Measurements from ENCODE around the gene MDGA2. TPM values are rescaled to one million over a fixed set of nuclear protein-coding genes. Genes with fewer than 3 reads are reported as not detected.
A peak's percentile ranks its signal among the peaks of the same experiment; 100 is the strongest.

The MDGA2 gene
- total RNA-seq, 1 donor from 2014 or later, result 0.17 TPM

DNA sequence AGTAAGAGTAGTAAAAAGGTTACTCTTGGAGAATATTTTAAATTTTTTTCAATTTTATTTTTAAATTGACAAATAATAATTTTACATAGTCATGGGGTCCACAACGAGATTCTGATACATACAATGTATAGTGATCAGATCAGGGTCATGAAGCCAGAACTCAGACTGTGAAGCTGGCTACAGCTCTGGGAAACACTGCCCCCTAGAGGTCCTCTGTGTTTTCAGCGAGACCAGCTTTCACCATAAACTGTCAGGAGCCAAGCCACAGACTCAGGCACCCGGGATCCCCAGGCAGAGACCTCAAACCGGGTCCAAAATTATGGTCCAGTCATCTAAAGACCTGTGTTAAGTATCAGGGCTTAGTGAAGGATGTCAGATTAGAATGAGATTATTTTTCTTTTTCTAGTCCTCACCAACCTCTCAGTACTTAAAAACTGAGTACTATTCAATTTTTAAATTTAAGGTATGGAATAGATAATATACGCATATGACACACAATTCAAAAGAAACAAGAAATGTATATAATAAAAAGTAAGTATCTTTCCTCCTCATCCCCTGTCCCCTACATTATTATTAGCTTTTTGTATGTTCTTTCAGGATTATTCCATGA lies 397.1 kb downstream of the MDGA2 start:
- peaks cover 6% of the 10 kb centered on the region for H3K4me1 Mint-ChIP-seq (ENCODE audit: low read depth)
- TF ChIP-seq, protein P1, sequence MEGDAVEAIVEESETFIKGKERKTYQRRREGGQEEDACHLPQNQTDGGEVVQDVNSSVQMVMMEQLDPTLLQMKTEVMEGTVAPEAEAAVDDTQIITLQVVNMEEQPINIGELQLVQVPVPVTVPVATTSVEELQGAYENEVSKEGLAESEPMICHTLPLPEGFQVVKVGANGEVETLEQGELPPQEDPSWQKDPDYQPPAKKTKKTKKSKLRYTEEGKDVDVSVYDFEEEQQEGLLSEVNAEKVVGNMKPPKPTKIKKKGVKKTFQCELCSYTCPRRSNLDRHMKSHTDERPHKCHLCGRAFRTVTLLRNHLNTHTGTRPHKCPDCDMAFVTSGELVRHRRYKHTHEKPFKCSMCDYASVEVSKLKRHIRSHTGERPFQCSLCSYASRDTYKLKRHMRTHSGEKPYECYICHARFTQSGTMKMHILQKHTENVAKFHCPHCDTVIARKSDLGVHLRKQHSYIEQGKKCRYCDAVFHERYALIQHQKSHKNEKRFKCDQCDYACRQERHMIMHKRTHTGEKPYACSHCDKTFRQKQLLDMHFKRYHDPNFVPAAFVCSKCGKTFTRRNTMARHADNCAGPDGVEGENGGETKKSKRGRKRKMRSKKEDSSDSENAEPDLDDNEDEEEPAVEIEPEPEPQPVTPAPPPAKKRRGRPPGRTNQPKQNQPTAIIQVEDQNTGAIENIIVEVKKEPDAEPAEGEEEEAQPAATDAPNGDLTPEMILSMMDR (IDR thresholded peaks at IDR 0.05), result peak; percentile 85
- DNase-seq (ENCODE audit: low spot score), result no peak
- H3K9me3 Mint-ChIP-seq (ENCODE audit: low read depth), result peaks cover 2% of the 10 kb centered on the region
- H3K36me3 Mint-ChIP-seq (ENCODE audit: low read depth), result no peaks in the 10 kb centered on the region
- no peak overlapping the region for H3K4me3 Mint-ChIP-seq (ENCODE audit: unreplicated experiment)
- no peaks in the 10 kb centered on the region for H3K27me3 Mint-ChIP-seq (ENCODE audit: low read depth)
- no peak overlapping the region for H3K27ac Mint-ChIP-seq (ENCODE audit: unreplicated experiment)

DNA sequence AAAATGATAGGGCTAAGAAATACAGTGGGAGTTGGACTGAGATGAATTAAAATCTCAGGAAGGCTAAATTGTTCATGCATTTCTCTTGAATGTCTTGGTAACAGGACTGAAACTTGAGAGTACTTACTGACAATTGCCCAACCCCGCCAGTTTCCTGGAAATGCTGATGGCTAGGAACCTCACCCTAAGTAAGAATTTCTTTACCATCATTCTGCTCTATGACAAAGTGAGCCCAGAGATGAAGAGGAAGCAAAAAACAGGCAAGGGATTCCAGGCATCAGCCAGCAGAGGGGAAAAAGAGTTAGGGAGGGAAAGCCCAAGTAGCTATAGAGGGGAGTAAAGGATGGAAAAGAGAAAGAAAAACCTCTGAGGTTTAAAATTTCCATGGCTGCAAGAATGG lies 397.7 kb downstream of the MDGA2 start:
- H3K36me3 Mint-ChIP-seq (ENCODE audit: low read depth), result no peaks in the 10 kb centered on the region
- peaks cover 3% of the 10 kb centered on the region for H3K4me1 Mint-ChIP-seq (ENCODE audit: low read depth)
- H3K27me3 Mint-ChIP-seq (ENCODE audit: low read depth), result no peaks in the 10 kb centered on the region
- H3K27ac Mint-ChIP-seq (ENCODE audit: unreplicated experiment), result no peak overlapping the region
- no peak for DNase-seq (ENCODE audit: low spot score)
- no peaks in the 10 kb centered on the region for H3K9me3 Mint-ChIP-seq (ENCODE audit: low read depth)
- TF ChIP-seq, protein P1 (IDR thresholded peaks at IDR 0.05), result no peak
- H3K4me3 Mint-ChIP-seq (ENCODE audit: unreplicated experiment), result no peak overlapping the region

DNA sequence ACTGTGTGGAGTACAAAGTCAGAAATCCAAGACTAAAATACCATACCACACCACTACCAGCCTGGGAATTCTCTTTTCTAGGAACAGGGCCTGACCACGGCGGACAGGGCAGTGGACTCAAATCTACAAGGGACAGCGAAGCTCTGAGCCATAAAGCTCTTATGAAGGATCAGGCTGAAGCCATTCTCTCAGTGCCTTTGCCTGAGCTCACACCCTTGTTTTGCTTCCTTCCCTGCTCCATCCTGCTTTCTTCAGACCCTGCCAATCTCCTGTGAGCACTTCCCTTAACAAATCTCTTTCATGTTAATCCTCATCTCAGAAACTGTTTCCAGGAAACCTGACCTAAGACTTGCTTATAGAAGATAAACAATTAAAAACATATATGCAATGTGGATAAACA lies 398.5 kb downstream of the MDGA2 start:
- H3K36me3 Mint-ChIP-seq (ENCODE audit: low read depth), result no peaks in the 10 kb centered on the region
- H3K9me3 Mint-ChIP-seq (ENCODE audit: low read depth), result no peaks in the 10 kb centered on the region
- TF ChIP-seq, protein P1 (IDR thresholded peaks at IDR 0.05), result no peak
- H3K4me1 Mint-ChIP-seq (ENCODE audit: low read depth), result peaks cover 3% of the 10 kb centered on the region
- H3K27me3 Mint-ChIP-seq (ENCODE audit: low read depth), result no peaks in the 10 kb centered on the region
- no peak overlapping the region for H3K27ac Mint-ChIP-seq (ENCODE audit: unreplicated experiment)
- no peak overlapping the region for H3K4me3 Mint-ChIP-seq (ENCODE audit: unreplicated experiment)
- DNase-seq (ENCODE audit: low spot score), result no peak

DNA sequence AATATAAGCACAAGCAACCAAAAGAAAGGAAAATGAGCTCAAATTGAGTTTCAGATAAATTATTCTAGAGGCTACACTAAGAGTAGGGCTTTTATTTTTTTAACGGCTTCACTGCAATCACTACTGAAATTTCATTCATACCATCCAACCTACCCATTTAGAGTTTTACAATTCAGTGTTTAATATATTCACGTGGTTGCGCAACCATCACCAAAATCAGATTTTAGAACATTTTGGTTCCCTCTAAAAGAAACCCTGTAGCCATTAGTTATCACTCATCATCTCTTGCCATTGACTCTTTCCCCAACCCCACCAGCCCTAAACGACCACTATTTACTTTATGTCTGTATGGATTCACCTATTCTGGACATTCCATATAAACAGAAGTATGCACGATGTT lies 401.5 kb downstream of the MDGA2 start:
- Mint-ChIP-seq H3K27ac (ENCODE audit: unreplicated experiment) (no peak overlapping the region), H3K36me3 (ENCODE audit: low read depth) (no peaks in the 10 kb centered on the region), H3K4me1 (ENCODE audit: low read depth) (peaks cover 18% of the 10 kb centered on the region), H3K4me3 (ENCODE audit: unreplicated experiment) (no peak overlapping the region), H3K27me3 (ENCODE audit: low read depth) (no peaks in the 10 kb centered on the region), H3K9me3 (ENCODE audit: low read depth) (no peaks in the 10 kb centered on the region)
- TF ChIP-seq, protein P1 (IDR thresholded peaks at IDR 0.05), result no peak
- DNase-seq (ENCODE audit: low spot score), result no peak

DNA sequence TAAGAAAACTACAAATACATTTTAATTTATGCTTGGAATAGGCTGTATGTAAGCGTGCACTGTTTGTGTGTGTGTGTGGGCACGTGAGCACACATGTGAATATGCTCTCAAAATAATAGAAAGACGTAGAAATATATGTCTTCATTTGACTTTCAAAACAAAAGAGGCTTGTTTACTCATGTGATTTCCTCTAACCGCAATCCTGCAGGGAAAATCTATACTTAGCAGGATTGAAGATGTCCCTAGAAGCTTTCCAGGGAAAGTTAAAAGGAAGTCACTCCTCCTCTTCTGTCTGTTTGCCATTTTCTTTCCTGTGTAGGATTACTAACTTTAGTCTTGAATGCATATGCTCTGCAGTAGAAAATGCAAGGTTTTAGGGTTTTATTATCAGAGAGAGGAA lies 404.7 kb downstream of the MDGA2 start:
- TF ChIP-seq, protein P1 (IDR thresholded peaks at IDR 0.05), result no peak
- Mint-ChIP-seq H3K27ac (ENCODE audit: unreplicated experiment) (peak overlapping the region; percentile 79), H3K4me1 (ENCODE audit: low read depth) (peaks cover 15% of the 10 kb centered on the region), H3K4me3 (ENCODE audit: unreplicated experiment) (no peak overlapping the region), H3K36me3 (ENCODE audit: low read depth) (no peaks in the 10 kb centered on the region), H3K9me3 (ENCODE audit: low read depth) (no peaks in the 10 kb centered on the region), H3K27me3 (ENCODE audit: low read depth) (no peaks in the 10 kb centered on the region)
- no peak for DNase-seq (ENCODE audit: low spot score)

Measured in chondrocyte (in vitro differentiated cells).